ENCODE results near the gene TNRC6B.

The TNRC6B gene

DNA sequence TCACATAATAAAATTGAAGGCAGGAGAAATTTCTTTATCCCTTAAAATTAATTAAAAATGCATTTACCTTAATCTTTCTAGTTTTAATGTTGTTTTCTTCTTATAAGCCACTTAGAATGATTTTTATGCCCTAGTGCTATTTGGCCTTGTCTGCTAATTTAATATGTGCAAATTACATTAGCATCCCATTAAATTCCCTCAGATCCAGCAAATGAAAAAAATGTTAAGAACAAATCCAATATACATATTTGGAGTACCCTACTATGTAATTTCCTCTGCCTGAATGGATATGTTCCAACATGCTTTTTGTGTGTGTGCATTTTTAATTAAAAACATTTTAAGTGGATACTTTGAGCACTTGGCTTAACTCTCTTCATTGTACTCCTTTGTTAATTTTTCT, 56.9 kb downstream of the TNRC6B start:
- Histone ChIP-seq H3K9ac (no peak overlapping the region), H3K4me2 (peak overlapping the region in 9 of 11 experiments; percentile 7 to 66 (median 51); a peak in 15 of 22 replicates), H3K27ac (no peak overlapping the region), H4K20me1 (peaks cover 27 to 92% (median 44%) of the 10 kb centered on the region in 11 experiments; a peak in 20 of 22 replicates), H3K36me3 (peaks cover 38 to 67% (median 47%) of the 10 kb centered on the region in 11 experiments), H3K4me3 (no peak overlapping the region), H3K4me1 (peaks cover 25 to 48% (median 40%) of the 10 kb centered on the region in 10 experiments), H3K27me3 (no peaks in the 10 kb centered on the region), H3K9me3 (replicated peaks in 1 of 11) (peaks cover 0 to 7% (median 0%) of the 10 kb centered on the region in 11 experiments; a peak in 2 of 22 replicates)
- TF ChIP-seq Cebpa-rat (IDR thresholded peaks at IDR 0.05), result no peak

DNA sequence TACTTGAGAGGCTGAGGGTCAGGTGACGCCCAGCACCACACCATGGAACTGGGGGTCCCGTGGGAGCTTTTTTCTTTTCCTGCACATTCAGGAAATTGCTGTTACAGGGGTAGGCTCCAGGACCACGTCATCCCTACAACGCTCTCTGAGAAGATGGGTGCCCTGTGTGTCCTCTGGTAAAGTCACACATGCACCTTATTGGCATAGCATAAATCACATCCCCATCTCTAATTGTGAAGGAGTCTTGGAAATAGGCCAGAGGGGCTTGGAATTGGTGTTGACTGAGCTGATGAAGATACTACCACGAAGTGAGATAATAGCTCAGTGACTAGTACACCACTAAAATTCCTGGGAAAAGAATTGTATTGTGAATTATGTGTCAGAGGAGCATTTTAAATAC, 57.6 kb downstream of the TNRC6B start:
- Histone ChIP-seq H4K20me1 (peaks cover 34 to 92% (median 50%) of the 10 kb centered on the region in 11 experiments; a peak in 20 of 22 replicates), H3K27ac (no peak overlapping the region), H3K36me3 (peaks cover 31 to 61% (median 41%) of the 10 kb centered on the region in 11 experiments), H3K4me3 (no peak overlapping the region), H3K27me3 (no peaks in the 10 kb centered on the region), H3K9me3 (replicated peaks in 1 of 11) (peaks cover 0 to 4% (median 0%) of the 10 kb centered on the region in 11 experiments; a peak in 2 of 22 replicates), H3K4me2 (peak overlapping the region in 9 of 11 experiments; percentile 7 to 66 (median 51); a peak in 17 of 22 replicates), H3K4me1 (peaks cover 32 to 55% (median 45%) of the 10 kb centered on the region in 10 experiments), H3K9ac (no peak overlapping the region)
- TF ChIP-seq Cebpa-rat (IDR thresholded peaks at IDR 0.05), result no peak

DNA sequence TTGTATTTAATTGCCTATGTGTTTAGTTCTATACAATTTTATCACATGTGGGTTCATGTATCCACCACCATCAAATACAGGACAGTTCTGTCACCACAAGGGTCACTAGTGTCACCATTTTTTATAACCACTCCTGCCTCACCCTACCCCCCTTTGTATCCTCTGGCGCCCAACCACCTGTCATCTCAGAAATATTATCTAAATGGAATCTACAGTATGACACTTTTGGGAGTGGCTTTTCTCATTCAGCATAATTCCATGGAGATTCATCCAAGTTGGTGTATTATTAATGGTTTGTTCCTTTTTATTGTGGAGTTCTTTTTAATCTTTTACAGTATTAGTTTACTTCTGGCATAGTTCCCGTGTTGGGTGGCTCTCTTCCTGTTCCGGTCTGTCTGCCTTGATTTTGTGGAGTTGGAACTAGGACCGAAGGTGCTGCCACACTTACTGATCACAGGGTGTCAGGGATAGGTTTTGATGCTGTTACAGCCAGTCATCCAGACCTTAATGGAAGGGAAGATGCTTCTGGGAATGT, 58.5 kb downstream of the TNRC6B start:
- H3K4me3 ChIP-seq, result no peak overlapping the region
- 0 out of 22 replicates have a peak, but pooled peaks cover 0 to 4% (median 0%) of the 10 kb centered on the region in 11 experiments for H3K9me3 ChIP-seq (replicated peaks in 1 of 11)
- H3K4me1 ChIP-seq, result peaks cover 40 to 64% (median 53%) of the 10 kb centered on the region in 10 experiments
- H4K20me1 ChIP-seq, result peaks cover 41 to 96% (median 56%) of the 10 kb centered on the region in 11 experiments; a peak in 21 of 22 replicates
- H3K36me3 ChIP-seq, result peaks cover 27 to 53% (median 38%) of the 10 kb centered on the region in 11 experiments
- H3K27me3 ChIP-seq, result no peaks in the 10 kb centered on the region
- no peak overlapping the region for H3K27ac ChIP-seq
- no peak for TF ChIP-seq Cebpa-rat (IDR thresholded peaks at IDR 0.05)
- no peak overlapping the region for H3K4me2 ChIP-seq
- no peak overlapping the region for H3K9ac ChIP-seq

GRCh38 chr22:40237241-40237640, 59.5 kb downstream of the TNRC6B start:
- Histone ChIP-seq H3K27ac (peak overlapping the region in 3 of 11 experiments; percentile 4 to 26 (median 9); a peak in 3 of 22 replicates), H3K27me3 (no peaks in the 10 kb centered on the region), H4K20me1 (peaks cover 41 to 96% (median 58%) of the 10 kb centered on the region in 11 experiments; a peak in 21 of 22 replicates), H3K4me2 (peak overlapping the region in 6 of 11 experiments; percentile 4 to 33 (median 16); a peak in 5 of 22 replicates), H3K9me3 (replicated peaks in 1 of 11) (0 out of 22 replicates have a peak, but pooled peaks cover 0 to 4% (median 0%) of the 10 kb centered on the region in 11 experiments), H3K36me3 (peaks cover 18 to 44% (median 30%) of the 10 kb centered on the region in 11 experiments), H3K9ac (no peak overlapping the region), H3K4me3 (no peak overlapping the region), H3K4me1 (peaks cover 40 to 71% (median 58%) of the 10 kb centered on the region in 10 experiments)
- no peak for TF ChIP-seq Cebpa-rat (IDR thresholded peaks at IDR 0.05)

DNA sequence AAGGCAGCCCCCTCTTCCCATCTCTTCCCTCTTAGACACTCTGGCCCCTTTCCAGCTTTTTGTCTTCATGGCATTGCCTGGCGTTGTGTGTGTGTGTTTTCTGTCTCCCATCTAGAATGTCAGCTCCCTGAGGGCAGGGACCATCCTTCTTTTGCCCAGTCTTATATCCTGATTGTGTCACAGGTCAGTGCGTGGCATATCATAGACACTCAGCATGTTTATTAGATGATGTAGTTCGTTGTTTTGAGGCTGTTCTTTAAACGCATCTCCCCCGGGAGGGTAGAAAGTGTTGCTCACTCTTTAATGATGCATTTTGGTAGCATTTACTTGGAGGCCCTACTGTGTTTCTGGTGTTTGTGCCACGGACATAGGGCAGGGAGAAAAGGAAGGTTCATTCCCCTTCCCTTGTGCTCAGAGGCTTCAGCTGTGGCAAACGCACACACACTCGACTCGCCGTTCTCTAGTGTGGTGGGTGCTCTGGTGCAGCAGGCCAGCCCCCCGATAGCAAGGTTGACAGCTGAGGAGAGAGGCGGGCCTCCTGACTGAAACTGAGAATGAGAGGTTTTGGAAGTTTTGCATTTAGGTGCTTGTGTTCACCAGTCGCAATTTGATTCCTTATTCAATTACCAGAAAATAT, 60.2 kb downstream of the TNRC6B start:
- no peak overlapping the region for H3K4me3 ChIP-seq

GRCh38 chr22:40238425-40239344, 61.0 kb downstream of the TNRC6B start:
- H3K27ac ChIP-seq, result no peak overlapping the region; a peak in 1 of 22 replicates
- H3K9me3 ChIP-seq (replicated peaks in 1 of 11), result no peaks in the 10 kb centered on the region
- H3K4me3 ChIP-seq, result no peak overlapping the region
- no peak for TF ChIP-seq Cebpa-rat (IDR thresholded peaks at IDR 0.05)
- H4K20me1 ChIP-seq, result peaks cover 39 to 100% (median 62%) of the 10 kb centered on the region in 11 experiments; a peak in 21 of 22 replicates
- no peaks in the 10 kb centered on the region for H3K27me3 ChIP-seq
- H3K4me2 ChIP-seq, result peak overlapping the region in 6 of 11 experiments; percentile 9 to 56 (median 38); a peak in 9 of 22 replicates
- H3K36me3 ChIP-seq, result peaks cover 5 to 31% (median 16%) of the 10 kb centered on the region in 11 experiments; a peak in 16 of 22 replicates
- H3K4me1 ChIP-seq, result peaks cover 50 to 85% (median 69%) of the 10 kb centered on the region in 10 experiments
- H3K9ac ChIP-seq, result no peak overlapping the region

More for the DNA sequence above, 60.2 kb downstream of the TNRC6B start:
- H3K36me3 ChIP-seq, result peaks cover 11 to 39% (median 23%) of the 10 kb centered on the region in 11 experiments
- H3K4me2 ChIP-seq, result peak overlapping the region in 4 of 11 experiments; percentile 5 to 33 (median 24); a peak in 5 of 22 replicates
- TF ChIP-seq Cebpa-rat (IDR thresholded peaks at IDR 0.05), result no peak
- no peak overlapping the region for H3K9ac ChIP-seq
- H3K27me3 ChIP-seq, result no peaks in the 10 kb centered on the region
- H4K20me1 ChIP-seq, result peaks cover 41 to 96% (median 61%) of the 10 kb centered on the region in 11 experiments; a peak in 21 of 22 replicates
- H3K4me1 ChIP-seq, result peaks cover 42 to 77% (median 62%) of the 10 kb centered on the region in 10 experiments
- H3K27ac ChIP-seq, result peak overlapping the region in 2 of 11 experiments; percentile 4 to 9; a peak in 3 of 22 replicates
- no peaks in the 10 kb centered on the region for H3K9me3 ChIP-seq (replicated peaks in 1 of 11)

GRCh38 chr22:40239345-40239683, 61.6 kb downstream of the TNRC6B start:
- Histone ChIP-seq H3K27me3 (no peaks in the 10 kb centered on the region), H3K27ac (no peak overlapping the region), H3K9ac (no peak overlapping the region), H3K4me1 (peaks cover 56 to 91% (median 72%) of the 10 kb centered on the region in 10 experiments), H3K4me2 (peak overlapping the region in 5 of 11 experiments; percentile 9 to 56 (median 43); a peak in 9 of 22 replicates), H3K9me3 (replicated peaks in 1 of 11) (no peaks in the 10 kb centered on the region), H4K20me1 (peaks cover 34 to 99% (median 57%) of the 10 kb centered on the region in 11 experiments; a peak in 21 of 22 replicates), H3K36me3 (peaks cover 0 to 27% (median 10%) of the 10 kb centered on the region in 11 experiments; a peak in 10 of 22 replicates), H3K4me3 (no peak overlapping the region)
- TF ChIP-seq Cebpa-rat (IDR thresholded peaks at IDR 0.05), result no peak

DNA sequence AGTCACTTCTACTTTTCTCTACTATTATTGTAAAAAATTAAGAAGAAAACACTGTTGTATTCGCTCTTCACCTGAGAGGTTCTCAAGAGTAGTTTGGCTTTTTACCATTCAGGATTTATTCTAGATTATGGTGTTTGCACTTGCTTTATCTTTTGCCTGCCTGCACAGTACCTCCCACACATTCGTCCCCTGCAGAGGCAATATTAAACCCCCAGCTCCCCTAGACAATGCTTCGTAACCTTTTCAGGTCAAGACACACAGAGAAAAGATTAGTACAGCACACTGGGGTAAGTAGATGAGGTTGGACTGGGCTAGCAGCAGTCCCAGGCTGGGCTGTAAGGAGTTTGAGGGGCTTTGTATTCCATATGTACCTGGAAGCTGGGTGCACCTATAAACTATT, 62.4 kb downstream of the TNRC6B start:
- peaks cover 0 to 34% (median 13%) of the 10 kb centered on the region in 11 experiments; a peak in 11 of 22 replicates for H3K36me3 ChIP-seq
- H3K4me3 ChIP-seq, result no peak overlapping the region
- TF ChIP-seq Cebpa-rat (IDR thresholded peaks at IDR 0.05), result no peak
- H3K4me2 ChIP-seq, result peak overlapping the region in 9 of 11 experiments; percentile 2 to 32 (median 16); a peak in 9 of 22 replicates
- no peak overlapping the region for H3K27ac ChIP-seq
- H3K9me3 ChIP-seq (replicated peaks in 1 of 11), result no peaks in the 10 kb centered on the region
- peaks cover 34 to 99% (median 57%) of the 10 kb centered on the region in 11 experiments; a peak in 21 of 22 replicates for H4K20me1 ChIP-seq
- H3K4me1 ChIP-seq, result peaks cover 56 to 91% (median 70%) of the 10 kb centered on the region in 10 experiments
- H3K9ac ChIP-seq, result no peak overlapping the region
- no peaks in the 10 kb centered on the region for H3K27me3 ChIP-seq

Data from BLaER1 treated with 17β-estradiol and CSF1 and Interleukin-3, amounts not matched to agents 10 nM and 100 nM (cell line).